ENCODE results near the gene ASB9.

GRCh38 chrX:15235001-15235400 lies 34.9 kb downstream of the ASB9 start:
- TF ChIP-seq, protein P1, sequence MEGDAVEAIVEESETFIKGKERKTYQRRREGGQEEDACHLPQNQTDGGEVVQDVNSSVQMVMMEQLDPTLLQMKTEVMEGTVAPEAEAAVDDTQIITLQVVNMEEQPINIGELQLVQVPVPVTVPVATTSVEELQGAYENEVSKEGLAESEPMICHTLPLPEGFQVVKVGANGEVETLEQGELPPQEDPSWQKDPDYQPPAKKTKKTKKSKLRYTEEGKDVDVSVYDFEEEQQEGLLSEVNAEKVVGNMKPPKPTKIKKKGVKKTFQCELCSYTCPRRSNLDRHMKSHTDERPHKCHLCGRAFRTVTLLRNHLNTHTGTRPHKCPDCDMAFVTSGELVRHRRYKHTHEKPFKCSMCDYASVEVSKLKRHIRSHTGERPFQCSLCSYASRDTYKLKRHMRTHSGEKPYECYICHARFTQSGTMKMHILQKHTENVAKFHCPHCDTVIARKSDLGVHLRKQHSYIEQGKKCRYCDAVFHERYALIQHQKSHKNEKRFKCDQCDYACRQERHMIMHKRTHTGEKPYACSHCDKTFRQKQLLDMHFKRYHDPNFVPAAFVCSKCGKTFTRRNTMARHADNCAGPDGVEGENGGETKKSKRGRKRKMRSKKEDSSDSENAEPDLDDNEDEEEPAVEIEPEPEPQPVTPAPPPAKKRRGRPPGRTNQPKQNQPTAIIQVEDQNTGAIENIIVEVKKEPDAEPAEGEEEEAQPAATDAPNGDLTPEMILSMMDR (IDR thresholded peaks at IDR 0.05; ENCODE audit: low read depth, low read length, missing input control): no peak
- no peak for TF ChIP-seq TAF1 (conservative IDR thresholded peaks at IDR 0.05)
- TF ChIP-seq RXRA (IDR thresholded peaks at IDR 0.05): no peak
- TF ChIP-seq, protein P2, sequence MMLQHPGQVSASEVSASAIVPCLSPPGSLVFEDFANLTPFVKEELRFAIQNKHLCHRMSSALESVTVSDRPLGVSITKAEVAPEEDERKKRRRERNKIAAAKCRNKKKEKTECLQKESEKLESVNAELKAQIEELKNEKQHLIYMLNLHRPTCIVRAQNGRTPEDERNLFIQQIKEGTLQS (IDR thresholded peaks at IDR 0.05): no peak
- no peak for TF ChIP-seq HNF4A (conservative IDR thresholded peaks at IDR 0.05)
- TF ChIP-seq FOXA1 (IDR thresholded peaks at IDR 0.05): no peak
- TF ChIP-seq GABPA (IDR thresholded peaks at IDR 0.05 in 1 of 2, conservative IDR thresholded peaks at IDR 0.05 in 1 of 2): no peak
- TF ChIP-seq MAX (IDR thresholded peaks at IDR 0.05): no peak
- no peak for TF ChIP-seq RAD21 (IDR thresholded peaks at IDR 0.05)
